HepG2 (cell line): ENCODE measurements around the gene SLC12A3. TPM values are rescaled to one million over a fixed set of nuclear protein-coding genes. Genes with fewer than 3 reads are reported as not detected.

Source experiments
- BCLAF1 ChIP-seq: fragments of 450-650 bp; IDR thresholded peaks from 2 replicates; pipeline ENCODE4 v1.6.1; 2017; ENCODE audit warnings: mild to moderate bottlenecking
- DZIP1 ChIP-seq: sonication (generic); formaldehyde crosslinking; IDR thresholded peaks from 2 replicates; pipeline ENCODE4 v1.5.0; 2020; ENCODE audit warnings: mild to moderate bottlenecking, missing genetic modification reagents
- NFKB2 ChIP-seq: sonication (generic); formaldehyde crosslinking; IDR thresholded peaks from 2 replicates; pipeline ENCODE4 v1.4.0; 2020; ENCODE audit warnings: missing genetic modification reagents, borderline replicate concordance
- NR2C2 ChIP-seq: sonication (generic); formaldehyde crosslinking; IDR thresholded peaks from 2 replicates; pipeline ENCODE4 v1.4.0; 2020; ENCODE audit warnings: missing genetic modification reagents, mild to moderate bottlenecking, moderate library complexity, borderline replicate concordance
- PATZ1 ChIP-seq: sonication (generic); formaldehyde crosslinking; IDR thresholded peaks from 2 replicates; pipeline ENCODE4 v1.4.0; 2020; ENCODE audit warnings: missing genetic modification reagents
- POGZ ChIP-seq: sonication (generic); formaldehyde crosslinking; IDR thresholded peaks from 2 replicates; pipeline ENCODE4 v1.4.0; 2020; ENCODE audit warnings: mild to moderate bottlenecking, missing genetic modification reagents
- POLR2AphosphoS5 ChIP-seq: IDR thresholded peaks from 2 replicates; pipeline ENCODE4 v1.6.1; 2012; ENCODE audit warnings: low read depth, low read length
- SALL1 ChIP-seq: sonication (generic); formaldehyde crosslinking; IDR thresholded peaks from 2 replicates; pipeline ENCODE4 v1.8.0; 2022; ENCODE audit warnings: mild to moderate bottlenecking, missing genetic modification reagents
- ZBTB3 ChIP-seq: sonication (generic); formaldehyde crosslinking; IDR thresholded peaks from 2 replicates; pipeline ENCODE4 v1.4.0; 2020; ENCODE audit warnings: low read depth, mild to moderate bottlenecking, moderate library complexity, missing genetic modification reagents, borderline replicate concordance
- ZNF224 ChIP-seq: sonication (generic); formaldehyde crosslinking; IDR thresholded peaks from 2 replicates; pipeline ENCODE4 v1.5.0; 2020; ENCODE audit warnings: mild to moderate bottlenecking, missing genetic modification reagents
- ZNF329 ChIP-seq: sonication (generic); formaldehyde crosslinking; IDR thresholded peaks from 2 replicates; pipeline ENCODE4 v1.9.0; 2021; ENCODE audit warnings: low read depth, mild to moderate bottlenecking, missing genetic modification reagents
- ZNF567 ChIP-seq: sonication (generic); formaldehyde crosslinking; IDR thresholded peaks from 2 replicates; pipeline ENCODE4 v1.8.1; 2023; ENCODE audit warnings: mild to moderate bottlenecking, missing genetic modification reagents, borderline replicate concordance
- ZNF709 ChIP-seq: sonication (generic); formaldehyde crosslinking; IDR thresholded peaks from 2 replicates; pipeline ENCODE4 v1.5.0; 2020; ENCODE audit warnings: mild to moderate bottlenecking, missing genetic modification reagents
- ZSCAN30 ChIP-seq: sonication (generic); formaldehyde crosslinking; IDR thresholded peaks from 2 replicates; pipeline ENCODE4 v1.5.0; 2020; ENCODE audit warnings: mild to moderate bottlenecking, missing genetic modification reagents
- polyA plus RNA-seq, 8 experiments: library from polyadenylated mRNA; depleted of rRNA in 3 of 8; stranded (reverse) in 7 of 8; unstranded in 1 of 8; fragments of >200 nt; fragmentation: Illumina TruSeq in 4 of 8; extraction: Trizol in 4 of 8; gene quantifications; 2 replicates each; pipeline versions ENCODE4 v1.2.1 to v1.2.3, GENCODE V29; 2011 to 2016; ENCODE audit warnings: low read depth in 4 of 8, missing spikeins in 1 of 8, mixed read lengths in 1 of 8; ENCODE audit not compliant: insufficient read depth in 1 of 8
- total RNA-seq, 5 experiments: library from RNA; depleted of rRNA; stranded (reverse); fragments of >200 nt; fragmentation: Illumina TruSeq; extraction: Trizol; gene quantifications; 2 replicates each; pipeline ENCODE4 v1.2.3, GENCODE V29; 2016; ENCODE audit warnings: low read depth in 1 of 5

Gene SLC12A3
- total and polyA plus RNA-seq, 2 of the 13 experiments (the other 11 are each of a cell fraction or from before 2014, with no cell fraction given) = 6.2 TPM; not detected in 1

GRCh38 chr16:56945847-56946527, 81.0 kb downstream of the SLC12A3 start (continued):
- TF ChIP-seq PATZ1 (0 out of 2 replicates have a peak, but pooled peaks have one; percentile 19), ZBTB3 (CRISPR knock-in tag) (no peak), ZNF329 (CRISPR knock-in tag) (no peak), ZNF224 (CRISPR knock-in tag) (no peak), NFKB2 (CRISPR knock-in tag) (no peak), BCLAF1 (no peak), ZNF709 (CRISPR knock-in tag) (no peak), SALL1 (CRISPR knock-in tag) (no peak), POGZ (CRISPR knock-in tag) (no peak), ZSCAN30 (0 out of 2 replicates have a peak, but pooled peaks have one; percentile 6), DZIP1 (no peak), POLR2AphosphoS5 (0 out of 2 replicates have a peak, but pooled peaks have one; percentile 13), ZNF567 (no peak), NR2C2 (no peak)
